Ovary (tissue), 9 donors: ENCODE results near the gene RASGRP3. TPM values are rescaled to one million over a fixed set of nuclear protein-coding genes. Genes with fewer than 3 reads are reported as not detected.

Experiments
- DNase-seq, 5 donors: peaks; one replicate each; pipeline ENCODE4 v3.0.0-alpha.2; 2019 to 2020
- H3K27ac ChIP-seq, 2 donors: fragments of 200-600 bp; one replicate each; pipeline versions ENCODE4 v1.5.1 to v1.8.0; 2019 to 2022
- H3K27me3 ChIP-seq: fragments of 200-600 bp; one replicate; pipeline ENCODE4 v1.8.0; 2022
- H3K36me3 ChIP-seq: fragments of 200-600 bp; sonication (generic); one replicate; pipeline ENCODE4 v1.5.1; 2019
- H3K4me1 ChIP-seq: one replicate; pipeline ENCODE4 v1.8.1; 2013; ENCODE audit warnings: mild to moderate bottlenecking, moderate library complexity; ENCODE audit not compliant: insufficient read depth
- H3K4me3 ChIP-seq: fragments of 200-600 bp; sonication (generic); one replicate; pipeline ENCODE4 v1.5.1; 2017
- H3K9me3 ChIP-seq, 2 donors: fragments of 200-600 bp in 1 of 2; sonication (generic) in 1 of 2; one replicate each; pipeline versions ENCODE4 v1.5.1 to v1.8.1; 2013 to 2019; ENCODE audit warnings: mild to moderate bottlenecking in 1 of 2, moderate library complexity in 1 of 2
- CTCF ChIP-seq, 3 donors: fragments of 450-650 bp in 2 of 3; fragments of 200-600 bp in 1 of 3; IDR thresholded peaks; one replicate each; pipeline versions ENCODE4 v1.5.1 to v1.8.0; 2016 to 2022; ENCODE audit warnings: antibody characterized with exemption in 3 of 3, mild to moderate bottlenecking in 1 of 3
- EP300 ChIP-seq: sonication (generic); formaldehyde crosslinking; IDR thresholded peaks from one replicate; pipeline ENCODE4 v1.6.1; 2017; ENCODE audit warnings: antibody characterized with exemption
- POLR2A ChIP-seq: fragments of 450-650 bp; IDR thresholded peaks from one replicate; pipeline ENCODE4 v1.6.1; 2017; ENCODE audit warnings: antibody characterized with exemption, mild to moderate bottlenecking, moderate library complexity
- WGBS, 3 donors: extraction: QIAGEN DNeasy Blood & Tissue Kit in 1 of 3; methylation state at CpG; one replicate each; pipeline versions ENCODE4 v1.1.5 to v1.1.7; 2013 to 2017; 5-methylcytosine and 5-hydroxymethylcytosine counted together
- intact Hi-C, 4 donors: fragments of 100-400 bp; cut with DNase I; formaldehyde crosslinking; loops; one replicate each; pipeline versions ENCODE4 v1.11.0 to v1.15.1; 2022 to 2023
- polyA plus RNA-seq, 2 donors: library from polyadenylated mRNA; stranded (reverse); fragments of 200-250 nt in 1 of 2; fragments of 350-450 nt in 1 of 2; fragmentation: Illumina TruSeq in 1 of 2; extraction: RNeasy Lipid Tissue Mini Kit (QIAGEN cat#74804) in 1 of 2; gene quantifications; one replicate each; pipeline ENCODE4 v1.2.3, GENCODE V29; 2013 to 2014
- total RNA-seq, 7 donors: library from RNA; depleted of rRNA in 2 of 7; stranded (reverse); fragments of >200 nt in 2 of 7; fragmentation: NEBNext Ultra II Directional in 3 of 7; extraction: Animal tissue kit (Norgen Biotek cat#: 25700) in 3 of 7; gene quantifications; one replicate each; pipeline versions ENCODE4 v1.1.0 to v1.2.4, GENCODE V29; 2016 to 2023
- donor health status: DM: no; HTN: no; CAD: no; lungs with moderate emphysema.
- donor health status: DM: no; HTN: no; CAD: no.
- donor health status: Bipolar disorder and iron deficiency.
- donor health status: DM: yes; HTN: yes; CAD: no.
- donor health status: DM: no; HTN: no; CAD: no.
- donor health status: DM: yes; HTN: yes; CAD: no.

The RASGRP3 gene
- total and polyA plus RNA-seq, 9 donors, result 1.9 to 6.4 (median 3.0) TPM

- TF ChIP-seq CTCF (IDR thresholded peaks at IDR 0.05) (no peak), EP300 (no peak), POLR2A (no peak)
- H3K36me3 ChIP-seq, result no peaks in the 10 kb centered on the region
Observed at GRCh38 chr2:33491441-33492084, 15.1 kb downstream of the RASGRP3 start.

GRCh38 chr2:33492399-33493134 is 16.1 kb downstream of the RASGRP3 start:
- WGBS, 3 donors, result 97 to 99% (median 98%) methylated on average over 6 of the region's 6 CpGs
- H3K4me1 ChIP-seq, result no peaks in the 10 kb centered on the region
- H3K4me3 ChIP-seq, result no peak overlapping the region
- H3K27ac ChIP-seq, result no peak overlapping the region
- intact Hi-C loops, result no loop called here
- H3K9me3 ChIP-seq, result no peaks in the 10 kb centered on the region
- no peaks in the 10 kb centered on the region for H3K27me3 ChIP-seq
- TF ChIP-seq EP300 (no peak), CTCF (IDR thresholded peaks at IDR 0.05) (no peak), POLR2A (no peak)
- no peaks in the 10 kb centered on the region for H3K36me3 ChIP-seq
- DNase-seq, result no peak

More at GRCh38 chr2:33491441-33492084, 15.1 kb downstream of the RASGRP3 start:
- H3K9me3 ChIP-seq, result no peaks in the 10 kb centered on the region
- no peak for DNase-seq
- H3K4me1 ChIP-seq, result no peaks in the 10 kb centered on the region
- no peaks in the 10 kb centered on the region for H3K27me3 ChIP-seq
- H3K4me3 ChIP-seq, result no peak overlapping the region
- 73 to 76% (median 74%) methylated on average over 4 of the region's 4 CpGs for WGBS, 3 donors
- H3K27ac ChIP-seq, result no peak overlapping the region
- intact Hi-C loops, result no loop called here

- 86 to 89% (median 86%) methylated on average over 10 of the region's 10 CpGs for WGBS, 3 donors
- no peaks in the 10 kb centered on the region for H3K36me3 ChIP-seq
- TF ChIP-seq POLR2A (no peak), EP300 (no peak), CTCF (IDR thresholded peaks at IDR 0.05) (no peak)
- H3K27me3 ChIP-seq, result no peaks in the 10 kb centered on the region
- no peaks in the 10 kb centered on the region for H3K9me3 ChIP-seq
- H3K4me1 ChIP-seq, result no peaks in the 10 kb centered on the region
- no peak overlapping the region for H3K4me3 ChIP-seq
- DNase-seq, result no peak
- H3K27ac ChIP-seq, result no peak overlapping the region
- intact Hi-C loops, result no loop called here
Observed at GRCh38 chr2:33494155-33494779, 17.8 kb downstream of the RASGRP3 start.

- H3K36me3 ChIP-seq, result no peaks in the 10 kb centered on the region
- intact Hi-C loops, result no loop called here
- no peak for DNase-seq
- H3K4me1 ChIP-seq, result no peaks in the 10 kb centered on the region
- H3K27me3 ChIP-seq, result no peaks in the 10 kb centered on the region
- no peak overlapping the region for H3K4me3 ChIP-seq
- no peak overlapping the region for H3K27ac ChIP-seq
- TF ChIP-seq POLR2A (no peak), CTCF (IDR thresholded peaks at IDR 0.05) (no peak), EP300 (no peak)
- H3K9me3 ChIP-seq, result no peaks in the 10 kb centered on the region
- WGBS, 3 donors, result 88 to 89% (median 89%) methylated on average over 8 of the region's 8 CpGs
Observed at GRCh38 chr2:33494877-33495641, 18.6 kb downstream of the RASGRP3 start.
